IMR-90 (cell line): ENCODE measurements around the gene MSL3B.
A peak's percentile ranks its signal among the peaks of the same experiment; 100 is the strongest.

Experiments
- ATAC-seq: fragments of 200-7000 bp; cut with Tn5 transposase; 2 replicates; pipeline ENCODE4 v1.9.1; 2020; ENCODE audit warnings: low read depth, mild to moderate bottlenecking, moderate library complexity
- BruUV-seq: library from RNA; stranded (reverse); fragments of 400-500 nt; replicated peaks from 2 replicates; lab custom pipeline; 2021; lab: Mats Ljungman, UMichigan
- CTCF ChIA-PET: fragments of 300-600 bp; formaldehyde crosslinking; extraction: SDS; loops from one replicate; lab custom pipeline; 2021; ENCODE audit warnings: antibody characterized with exemption; lab: Yijun Ruan, JAX
- POLR2A ChIA-PET: fragments of 300-600 bp; sonication (Branson Sonifier 250); formaldehyde crosslinking; loops from one replicate; lab custom pipeline; 2022; ENCODE audit warnings: antibody characterized with exemption; ENCODE audit not compliant: unreplicated experiment; lab: Charles Lee
- DNase-seq: peaks from one replicate; pipeline ENCODE4 v3.0.0; 2013
- H2AFZ ChIP-seq: replicated peaks from 2 replicates; pipeline ENCODE3; 2013; ENCODE audit warnings: low read length, mild to moderate bottlenecking; ENCODE audit not compliant: poor library complexity
- H2AK5ac ChIP-seq: 2 replicates; pipeline ENCODE4 v1.6.1; 2013; ENCODE audit warnings: low read depth, low read length, inconsistent platforms
- H2AK9ac ChIP-seq: replicated peaks from 2 replicates; pipeline ENCODE3; 2013; ENCODE audit warnings: mild to moderate bottlenecking, low read depth, low read length, moderate library complexity; ENCODE audit not compliant: poor library complexity
- H2BK120ac ChIP-seq: 2 replicates; pipeline ENCODE4 v1.6.1; 2013; ENCODE audit warnings: low read depth, low read length, inconsistent platforms
- H2BK15ac ChIP-seq: 3 replicates; pipeline ENCODE4 v1.6.1; 2013; ENCODE audit warnings: low read depth, low read length, inconsistent platforms
- H2BK20ac ChIP-seq: 2 replicates; pipeline ENCODE4 v1.6.1; 2013; ENCODE audit warnings: low read depth, mild to moderate bottlenecking, inconsistent platforms, low read length, moderate library complexity
- H2BK5ac ChIP-seq: 2 replicates; pipeline ENCODE4 v1.6.1; 2013; ENCODE audit warnings: mild to moderate bottlenecking, low read depth, low read length, inconsistent platforms; ENCODE audit not compliant: poor library complexity, severe bottlenecking
- H3K14ac ChIP-seq: replicated peaks from 2 replicates; pipeline ENCODE4 v1.6.1; 2013; ENCODE audit warnings: low read depth, low read length, inconsistent platforms
- H3K18ac ChIP-seq: 2 replicates; pipeline ENCODE4 v1.6.1; 2013; ENCODE audit warnings: low read depth, low read length, control low read depth
- H3K23ac ChIP-seq: 2 replicates; pipeline ENCODE4 v1.6.1; 2013; ENCODE audit warnings: low read depth, low read length, inconsistent platforms
- H3K27ac ChIP-seq: 2 replicates; pipeline ENCODE4 v1.5.1; 2013; ENCODE audit warnings: mild to moderate bottlenecking, control low read depth, low read length; ENCODE audit not compliant: insufficient read depth
- H3K27me3 ChIP-seq: 2 replicates; pipeline ENCODE4 v1.6.1; 2013; ENCODE audit warnings: low read length; ENCODE audit not compliant: control insufficient read depth, insufficient read depth
- H3K36me3 ChIP-seq: 2 replicates; pipeline ENCODE4 v1.6.1; 2013; ENCODE audit warnings: low read length, mixed read lengths; ENCODE audit not compliant: control insufficient read depth, insufficient read depth
- H3K4ac ChIP-seq: 2 replicates; pipeline ENCODE4 v1.6.1; 2013; ENCODE audit warnings: low read depth, low read length, inconsistent platforms
- H3K4me1 ChIP-seq: 2 replicates; pipeline ENCODE4 v1.6.1; 2013; ENCODE audit warnings: low read length, mixed read lengths; ENCODE audit not compliant: control insufficient read depth, insufficient read depth
- H3K4me2 ChIP-seq: 2 replicates; pipeline ENCODE4 v1.6.1; 2013; ENCODE audit warnings: low read depth, mild to moderate bottlenecking, control low read depth, low read length, moderate library complexity
- H3K4me3 ChIP-seq: 2 replicates; pipeline ENCODE4 v1.5.1; 2013; ENCODE audit warnings: low read depth, mild to moderate bottlenecking, control low read depth, low read length, moderate library complexity; ENCODE audit not compliant: insufficient read depth
- H3K56ac ChIP-seq: 2 replicates; pipeline ENCODE4 v1.6.1; 2013; ENCODE audit warnings: low read length, inconsistent platforms; ENCODE audit not compliant: insufficient read depth; ENCODE audit errors: extremely low read depth
- H3K79me1 ChIP-seq, 2 experiments: 2 replicates each; pipeline ENCODE4 v1.6.1; 2013; ENCODE audit warnings: low read length in 2 of 2, inconsistent platforms in 1 of 2, low read depth in 1 of 2
- H3K9ac ChIP-seq: 2 replicates; pipeline ENCODE4 v1.6.1; 2013; ENCODE audit warnings: low read depth, low read length, control low read depth
- H3K9me1 ChIP-seq: 2 replicates; pipeline ENCODE4 v1.6.1; 2013; ENCODE audit warnings: low read length, inconsistent platforms; ENCODE audit not compliant: insufficient read depth
- H3K9me3 ChIP-seq: 2 replicates; pipeline ENCODE4 v1.6.1; 2013; ENCODE audit warnings: low read length; ENCODE audit not compliant: control insufficient read depth, insufficient read depth
- H4K20me1 ChIP-seq: 2 replicates; pipeline ENCODE4 v1.6.1; 2013; ENCODE audit warnings: low read length, inconsistent platforms; ENCODE audit not compliant: insufficient read depth
- H4K5ac ChIP-seq: 2 replicates; pipeline ENCODE4 v1.6.1; 2013; ENCODE audit warnings: mild to moderate bottlenecking, low read depth, low read length, control low read depth
- H4K8ac ChIP-seq, 2 experiments: 2 replicates each; pipeline ENCODE4 v1.6.1; 2013; ENCODE audit warnings: low read depth in 2 of 2, low read length in 2 of 2, control low read depth in 1 of 2, inconsistent platforms in 1 of 2
- H4K91ac ChIP-seq: 2 replicates; pipeline ENCODE4 v1.6.1; 2013; ENCODE audit warnings: low read depth, low read length, inconsistent platforms; ENCODE audit not compliant: insufficient read depth
- BHLHE40 ChIP-seq: fragments of 150-350 bp; IDR thresholded peaks from 2 replicates; pipeline ENCODE4 v1.6.1; 2016; ENCODE audit warnings: mild to moderate bottlenecking, low read depth, low read length
- CEBPB ChIP-seq: IDR thresholded peaks from 2 replicates; pipeline ENCODE4 v1.6.1; 2012; ENCODE audit warnings: low read depth, low read length, improper control_type of control experiment
- FOS ChIP-seq: fragments of 150-350 bp; IDR thresholded peaks from 2 replicates; pipeline ENCODE4 v1.6.1; 2016; ENCODE audit warnings: low read depth, low read length
- MAFK ChIP-seq: IDR thresholded peaks from 2 replicates; pipeline ENCODE4 v1.6.1; 2012; ENCODE audit warnings: low read depth, low read length, improper control_type of control experiment
- MXI1 ChIP-seq: IDR thresholded peaks from 2 replicates; pipeline ENCODE4 v1.6.1; 2012; ENCODE audit warnings: low read depth, mild to moderate bottlenecking, low read length, moderate library complexity, borderline replicate concordance
- NFE2L2 ChIP-seq: fragments of 150-350 bp; IDR thresholded peaks from 2 replicates; pipeline ENCODE4 v1.6.1; 2016; ENCODE audit warnings: low read depth, mild to moderate bottlenecking, low read length
- RAD21 ChIP-seq: IDR thresholded peaks from 2 replicates; pipeline ENCODE4 v1.6.1; 2012; ENCODE audit warnings: low read length, improper control_type of control experiment
- RCOR1 ChIP-seq: IDR thresholded peaks from 2 replicates; pipeline ENCODE4 v1.6.1; 2012; ENCODE audit warnings: mild to moderate bottlenecking, low read length, improper control_type of control experiment; ENCODE audit not compliant: insufficient replicate concordance
- RFX5 ChIP-seq: IDR thresholded peaks from 2 replicates; pipeline ENCODE4 v1.8.0; 2012; ENCODE audit warnings: low read depth, mild to moderate bottlenecking, low read length, moderate library complexity
- SMC3 ChIP-seq: fragments of 150-350 bp; IDR thresholded peaks from 2 replicates; pipeline ENCODE4 v1.6.1; 2016; ENCODE audit warnings: low read depth, mild to moderate bottlenecking, antibody characterized with exemption, low read length, moderate library complexity
- WGBS, 2 experiments: methylation state at CpG; one replicate each; pipeline versions ENCODE4 v1.1.5 to v1.1.7; 2013; ENCODE audit warnings: missing lambda C conversion rate in 2 of 2; ENCODE audit not compliant: insufficient read length in 1 of 2; ENCODE audit errors: extremely low coverage in 2 of 2; 5-methylcytosine and 5-hydroxymethylcytosine counted together
- dilution Hi-C: fragments of 300-500 bp; cut with HindIII; formaldehyde crosslinking; loops from one replicate; pipeline ENCODE4 v1.14.3; 2018; ENCODE audit warnings: low sequenced_read_pairs; ENCODE audit not compliant: unreplicated experiment
- in situ Hi-C: fragments of 300-500 bp; cut with MboI; formaldehyde crosslinking; loops from 3 replicates; pipeline ENCODE4 v1.14.3; 2019; ENCODE audit warnings: low sequenced_read_pairs, inconsistent platforms, mixed read lengths
- intact Hi-C: fragments of 100-400 bp; cut with micrococcal nuclease; formaldehyde crosslinking; loops from 2 replicates; pipeline ENCODE4 v1.10.0; 2022
- TF ChIP-seq, protein P1 (sequence below): conservative IDR thresholded peaks from 2 replicates; pipeline ENCODE4 v1.5.1; 2012; ENCODE audit warnings: mild to moderate bottlenecking, low read depth, low read length, improper control_type of control experiment
- TF ChIP-seq, protein P2 (sequence below): fragments of 150-350 bp; IDR thresholded peaks from 2 replicates; pipeline ENCODE4 v1.6.1; 2017; ENCODE audit warnings: mild to moderate bottlenecking, antibody characterized with exemption, low read length, low read depth
- TF ChIP-seq, protein P3 (sequence below): fragments of 150-350 bp; IDR thresholded peaks from 2 replicates; pipeline ENCODE4 v1.6.1; 2016; ENCODE audit warnings: low read depth, mild to moderate bottlenecking, low read length, moderate library complexity, borderline replicate concordance

MSL3B gene

DNA sequence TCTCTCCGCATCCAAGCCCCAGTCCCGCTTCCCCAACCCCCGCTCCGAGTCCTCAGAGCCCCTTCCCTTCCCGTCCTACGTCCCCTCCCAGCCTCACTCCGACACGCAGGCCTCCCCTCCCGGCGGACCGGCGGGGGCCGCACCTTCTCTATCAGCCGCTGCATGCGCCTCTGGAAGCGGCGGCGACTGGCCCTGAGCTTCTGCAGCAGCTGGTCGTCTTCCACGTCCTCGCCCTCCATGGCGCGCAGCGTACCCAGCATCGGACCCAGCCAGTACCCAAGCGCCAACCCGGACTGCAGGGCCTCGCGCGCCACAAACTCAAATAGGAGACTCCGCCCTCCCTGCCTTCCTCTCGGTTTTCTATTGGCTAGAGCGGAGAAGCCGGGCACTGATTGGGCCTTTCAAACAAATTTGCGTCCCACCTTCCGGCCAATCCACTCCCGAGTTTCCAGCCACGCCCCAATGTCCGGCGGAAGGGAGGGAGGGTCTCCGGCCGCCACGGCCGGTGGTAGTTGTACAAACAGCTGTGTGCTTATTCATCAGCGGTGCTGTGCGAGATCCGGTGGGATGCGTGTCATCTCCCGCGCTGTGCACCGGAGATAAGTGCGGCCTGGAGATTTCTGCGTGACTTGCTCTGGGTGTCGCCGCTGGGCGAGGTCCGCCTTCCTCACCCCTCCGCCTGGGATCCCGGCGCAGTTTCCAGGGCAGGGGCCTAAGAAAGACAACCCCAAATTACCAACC is 13.8 kb downstream of the MSL3B start, which contains the start of gene HJURP:
Gene HJURP (minus strand): TSS at position 295 of the 741 bp plus-strand sequence. CDS start 35 bp downstream, at position 260.
- DNase-seq, result peak; percentile 96
- 0% methylated on average over 35 of the region's 60 CpGs; no CpG with 5 or more reads in 1 of the 2 experiments for WGBS, 2 experiments
- BruUV-seq, result no TSS peak
- no peak for TF ChIP-seq RFX5
- TF ChIP-seq, protein P1, sequence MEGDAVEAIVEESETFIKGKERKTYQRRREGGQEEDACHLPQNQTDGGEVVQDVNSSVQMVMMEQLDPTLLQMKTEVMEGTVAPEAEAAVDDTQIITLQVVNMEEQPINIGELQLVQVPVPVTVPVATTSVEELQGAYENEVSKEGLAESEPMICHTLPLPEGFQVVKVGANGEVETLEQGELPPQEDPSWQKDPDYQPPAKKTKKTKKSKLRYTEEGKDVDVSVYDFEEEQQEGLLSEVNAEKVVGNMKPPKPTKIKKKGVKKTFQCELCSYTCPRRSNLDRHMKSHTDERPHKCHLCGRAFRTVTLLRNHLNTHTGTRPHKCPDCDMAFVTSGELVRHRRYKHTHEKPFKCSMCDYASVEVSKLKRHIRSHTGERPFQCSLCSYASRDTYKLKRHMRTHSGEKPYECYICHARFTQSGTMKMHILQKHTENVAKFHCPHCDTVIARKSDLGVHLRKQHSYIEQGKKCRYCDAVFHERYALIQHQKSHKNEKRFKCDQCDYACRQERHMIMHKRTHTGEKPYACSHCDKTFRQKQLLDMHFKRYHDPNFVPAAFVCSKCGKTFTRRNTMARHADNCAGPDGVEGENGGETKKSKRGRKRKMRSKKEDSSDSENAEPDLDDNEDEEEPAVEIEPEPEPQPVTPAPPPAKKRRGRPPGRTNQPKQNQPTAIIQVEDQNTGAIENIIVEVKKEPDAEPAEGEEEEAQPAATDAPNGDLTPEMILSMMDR, result no peak
- TF ChIP-seq RAD21, result no peak
- TF ChIP-seq BHLHE40, result peak; percentile 3; the same call in 1 of the 2 replicates
- TF ChIP-seq RCOR1, result no peak
- no peak for TF ChIP-seq MAFK
- TF ChIP-seq CEBPB, result no peak
- TF ChIP-seq, protein P2, sequence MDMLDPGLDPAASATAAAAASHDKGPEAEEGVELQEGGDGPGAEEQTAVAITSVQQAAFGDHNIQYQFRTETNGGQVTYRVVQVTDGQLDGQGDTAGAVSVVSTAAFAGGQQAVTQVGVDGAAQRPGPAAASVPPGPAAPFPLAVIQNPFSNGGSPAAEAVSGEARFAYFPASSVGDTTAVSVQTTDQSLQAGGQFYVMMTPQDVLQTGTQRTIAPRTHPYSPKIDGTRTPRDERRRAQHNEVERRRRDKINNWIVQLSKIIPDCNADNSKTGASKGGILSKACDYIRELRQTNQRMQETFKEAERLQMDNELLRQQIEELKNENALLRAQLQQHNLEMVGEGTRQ, result peak; percentile 35; the same call in 1 of the 2 replicates
- TF ChIP-seq, protein P3, sequence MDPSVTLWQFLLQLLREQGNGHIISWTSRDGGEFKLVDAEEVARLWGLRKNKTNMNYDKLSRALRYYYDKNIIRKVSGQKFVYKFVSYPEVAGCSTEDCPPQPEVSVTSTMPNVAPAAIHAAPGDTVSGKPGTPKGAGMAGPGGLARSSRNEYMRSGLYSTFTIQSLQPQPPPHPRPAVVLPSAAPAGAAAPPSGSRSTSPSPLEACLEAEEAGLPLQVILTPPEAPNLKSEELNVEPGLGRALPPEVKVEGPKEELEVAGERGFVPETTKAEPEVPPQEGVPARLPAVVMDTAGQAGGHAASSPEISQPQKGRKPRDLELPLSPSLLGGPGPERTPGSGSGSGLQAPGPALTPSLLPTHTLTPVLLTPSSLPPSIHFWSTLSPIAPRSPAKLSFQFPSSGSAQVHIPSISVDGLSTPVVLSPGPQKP, result no peak
- peak; percentile 91 for TF ChIP-seq MXI1
- TF ChIP-seq NFE2L2, result no peak
- no peak for TF ChIP-seq FOS
- peak; percentile 13; the same call in 1 of the 2 replicates for TF ChIP-seq SMC3

More for the DNA sequence above, 13.8 kb downstream of the MSL3B start, which contains the start of gene HJURP:
- Histone ChIP-seq H4K5ac (peak within 1 kb of the TSS; percentile 96), H3K4me3 (peak within 1 kb of the TSS; percentile 98), H3K79me1 (peaks cover 15 to 31% of the 10 kb centered on the region in 2 experiments; a peak in 3 of 4 replicates), H3K56ac (peak within 1 kb of the TSS; percentile 75), H2BK20ac (peak within 1 kb of the TSS; percentile 37; the same call in 1 of the 2 replicates), H3K36me3 (peaks cover 3% of the 10 kb centered on the region; the same call in 1 of the 2 replicates), H3K27me3 (no peaks in the 10 kb centered on the region), H3K4me1 (peaks cover 13% of the 10 kb centered on the region), H3K9ac (peak within 1 kb of the TSS; percentile 86), H2AFZ (peak within 1 kb of the TSS; percentile 97), H3K27ac (peak within 1 kb of the TSS; percentile 90), H2BK5ac (peak within 1 kb of the TSS; percentile 85), H3K9me3 (no peaks in the 10 kb centered on the region), H4K91ac (peak within 1 kb of the TSS; percentile 71), H3K18ac (peak within 1 kb of the TSS; percentile 76; the same call in 1 of the 2 replicates), H2AK9ac (peak within 1 kb of the TSS; percentile 92), H4K20me1 (no peaks in the 10 kb centered on the region; the same call in 1 of the 2 replicates), H3K23ac (peak within 1 kb of the TSS; percentile 84), H4K8ac (peak within 1 kb of the TSS; percentile 72 to 93), H3K14ac (peak within 1 kb of the TSS; percentile 70), H2BK120ac (peak within 1 kb of the TSS; percentile 66), H2AK5ac (peak within 1 kb of the TSS; percentile 66), H2BK15ac (no peak within 1 kb of the TSS), H3K9me1 (peaks cover 10% of the 10 kb centered on the region; the same call in 1 of the 2 replicates), H3K4me2 (peak within 1 kb of the TSS; percentile 100), H3K4ac (peak within 1 kb of the TSS; percentile 78)
- intact Hi-C loops, result loop anchor here (10.0 kb wide), 2 partner anchors 290 to 690 kb away; partner anchors contain the start of gene USP40
- ChIA-PET POLR2A (interaction anchor here (0.6 kb wide), 1 partner anchor 92 kb away, joined by 4 read pairs; no protein-coding TSS in a partner anchor), CTCF (no interaction called here)
- in situ Hi-C loops, result no loop called here
- peak; percentile 97 for ATAC-seq
- dilution Hi-C loops, result no loop called here
